ENCODE measurements around the gene RPL18A. TPM values are rescaled to one million over a fixed set of nuclear protein-coding genes. Genes with fewer than 3 reads are reported as not detected.

Gene RPL18A
- polyA plus RNA-seq, 1 experiment: 2,264 TPM

- no peaks in the 10 kb centered on the region for H3K36me3 ChIP-seq (ENCODE audit: control insufficient read depth, insufficient read depth, low read length)
- ChIA-PET CTCF (interaction anchor here (0.6 kb wide), 1 partner anchor 143 kb away, joined by 3 read pairs; no protein-coding TSS in a partner anchor), POLR2A (no interaction called here)
- TF ChIP-seq CTCF (IDR thresholded peaks at IDR 0.05; ENCODE audit: insufficient read depth, low read depth, low read length): no peak
- no peaks in the 10 kb centered on the region; the same call in 1 of the 2 replicates for H3K27me3 ChIP-seq (ENCODE audit: control insufficient read depth, insufficient read depth, low read length)
- DNase-seq (ENCODE audit: low read depth): no peak
- no peak within 1 kb of the TSS for H3K4me3 ChIP-seq (ENCODE audit: low read depth, low read length)
These were observed 38.5 kb upstream of the RPL18A start, which contains the start of gene INSL3 for GRCh38 chr19:17821190-17821589. Gene INSL3 (minus strand): TSS chr19:17821519. CDS start chr19:17821506, 13 bp downstream.

GRCh38 chr19:17824339-17824738 lies 35.4 kb upstream of the RPL18A start:
- POLR2A ChIA-PET: no interaction called here
- no peak for TF ChIP-seq CTCF (IDR thresholded peaks at IDR 0.05; ENCODE audit: insufficient read depth, low read depth, low read length)
- CTCF ChIA-PET: interaction anchor here (0.9 kb wide), 1 partner anchor 33 kb away, joined by 3 read pairs; no protein-coding TSS in a partner anchor
- H3K27me3 ChIP-seq (ENCODE audit: control insufficient read depth, insufficient read depth, low read length): no peaks in the 10 kb centered on the region; the same call in 1 of the 2 replicates
- H3K4me3 ChIP-seq (ENCODE audit: low read depth, low read length): no peak overlapping the region
- DNase-seq (ENCODE audit: low read depth): no peak
- H3K36me3 ChIP-seq (ENCODE audit: control insufficient read depth, insufficient read depth, low read length): no peaks in the 10 kb centered on the region

DNA sequence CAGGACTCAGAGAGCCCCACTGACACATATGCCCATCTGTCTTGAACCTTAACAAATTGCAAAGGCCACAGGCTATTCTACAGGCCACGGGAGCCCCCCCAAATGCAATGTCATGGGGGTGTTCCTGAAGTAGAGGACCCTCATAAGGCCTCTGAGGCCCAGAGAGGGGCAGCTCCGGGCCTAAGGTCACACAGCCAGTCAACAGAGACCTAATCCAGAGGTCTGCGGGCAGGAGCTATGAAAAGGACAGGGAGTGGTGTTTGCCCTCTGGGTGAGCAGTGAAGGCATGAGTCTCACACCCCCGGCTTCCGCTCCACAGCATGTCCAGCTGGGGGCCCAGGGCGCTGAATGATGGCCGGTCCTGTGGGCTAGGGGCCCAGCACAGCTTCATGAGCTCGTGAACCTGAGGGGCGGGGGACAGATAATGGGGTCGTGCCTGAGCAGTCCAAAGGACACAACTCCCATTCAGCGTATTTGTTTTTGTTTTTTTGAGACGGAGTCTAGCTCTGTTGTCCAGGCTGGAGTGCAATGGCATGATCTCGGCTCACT lies 33.1 kb upstream of the RPL18A start:
- no peak for DNase-seq (ENCODE audit: low read depth)
- no peaks in the 10 kb centered on the region; the same call in 1 of the 2 replicates for H3K27me3 ChIP-seq (ENCODE audit: control insufficient read depth, insufficient read depth, low read length)
- CTCF ChIA-PET: interaction anchor here (0.6 to 1.0 kb wide), 2 partner anchors 22 to 27 kb away, joined by 3 read pairs; no protein-coding TSS in a partner anchor
- H3K4me3 ChIP-seq (ENCODE audit: low read depth, low read length): no peak overlapping the region
- H3K36me3 ChIP-seq (ENCODE audit: control insufficient read depth, insufficient read depth, low read length): no peaks in the 10 kb centered on the region
- no peak for TF ChIP-seq CTCF (IDR thresholded peaks at IDR 0.05; ENCODE audit: insufficient read depth, low read depth, low read length)
- POLR2A ChIA-PET: no interaction called here

- DNase-seq (ENCODE audit: low read depth): no peak
- H3K4me3 ChIP-seq (ENCODE audit: low read depth, low read length): peak overlapping the region; percentile 3
- CTCF ChIA-PET: interaction anchor here (0.6 kb wide), 1 partner anchor 550 kb away, joined by 3 read pairs; no protein-coding TSS in a partner anchor
- POLR2A ChIA-PET: no interaction called here
- no peaks in the 10 kb centered on the region for H3K36me3 ChIP-seq (ENCODE audit: control insufficient read depth, insufficient read depth, low read length)
- H3K27me3 ChIP-seq (ENCODE audit: control insufficient read depth, insufficient read depth, low read length): no peaks in the 10 kb centered on the region; the same call in 1 of the 2 replicates
- no peak for TF ChIP-seq CTCF (IDR thresholded peaks at IDR 0.05; ENCODE audit: insufficient read depth, low read depth, low read length)
These were observed 29.7 kb upstream of the RPL18A start for GRCh38 chr19:17829855-17830566.
